Mesendoderm (in vitro differentiated cells): ENCODE measurements around the gene MIA. TPM values are rescaled to one million over a fixed set of nuclear protein-coding genes. Genes with fewer than 3 reads are reported as not detected.
"Not testable (repeated sequence)": the region's sequence is repeated elsewhere in the genome, so short reads cannot be mapped to it uniquely, and the experiment has no call there.

Experiments used
- DNase-seq: peaks from one replicate; pipeline ENCODE4 v3.0.0; 2013
- H2AK5ac ChIP-seq: 2 replicates; pipeline ENCODE4 v1.6.1; 2013; ENCODE audit warnings: low read length, inconsistent platforms
- H2BK120ac ChIP-seq: 2 replicates; pipeline ENCODE4 v1.6.1; 2013; ENCODE audit warnings: low read depth, mild to moderate bottlenecking, low read length, moderate library complexity, mixed read lengths
- H2BK15ac ChIP-seq: replicated peaks from 2 replicates; pipeline ENCODE4 v1.6.1; 2013; ENCODE audit warnings: low read depth, mild to moderate bottlenecking, moderate library complexity
- H2BK5ac ChIP-seq: 2 replicates; pipeline ENCODE4 v1.6.1; 2013; ENCODE audit warnings: low read length, inconsistent platforms
- H3K18ac ChIP-seq: 2 replicates; pipeline ENCODE4 v1.6.1; 2013; ENCODE audit warnings: mild to moderate bottlenecking, low read length, mixed read lengths
- H3K23ac ChIP-seq: one replicate; pipeline ENCODE4 v1.6.1; 2013; ENCODE audit warnings: low read length
- H3K27ac ChIP-seq: 2 replicates; pipeline ENCODE4 v1.5.1; 2013; ENCODE audit warnings: low read depth, mild to moderate bottlenecking, inconsistent platforms, low read length, moderate library complexity
- H3K27me3 ChIP-seq: 2 replicates; pipeline ENCODE4 v1.6.1; 2013; ENCODE audit warnings: low read length, control low read depth, mild to moderate bottlenecking, inconsistent platforms; ENCODE audit not compliant: insufficient read depth, poor library complexity
- H3K36me3 ChIP-seq: 2 replicates; pipeline ENCODE4 v1.6.1; 2013; ENCODE audit warnings: low read length, inconsistent platforms; ENCODE audit not compliant: control insufficient read depth, insufficient read depth
- H3K4ac ChIP-seq: one replicate; pipeline ENCODE4 v1.6.1; 2013; ENCODE audit warnings: low read depth, mild to moderate bottlenecking, low read length, moderate library complexity
- H3K4me1 ChIP-seq: 2 replicates; pipeline ENCODE4 v1.6.1; 2013; ENCODE audit warnings: low read depth, low read length, inconsistent platforms; ENCODE audit not compliant: control insufficient read depth
- H3K4me2 ChIP-seq: 2 replicates; pipeline ENCODE4 v1.6.1; 2013; ENCODE audit warnings: low read length
- H3K4me3 ChIP-seq: 2 replicates; pipeline ENCODE4 v1.5.1; 2013; ENCODE audit warnings: mild to moderate bottlenecking, low read length
- H3K56ac ChIP-seq: one replicate; pipeline ENCODE4 v1.6.1; 2013; ENCODE audit warnings: low read length
- H3K79me1 ChIP-seq: 2 replicates; pipeline ENCODE4 v1.6.1; 2013; ENCODE audit warnings: low read length, inconsistent platforms
- H3K79me2 ChIP-seq: 2 replicates; pipeline ENCODE4 v1.6.1; 2013; ENCODE audit warnings: mild to moderate bottlenecking, low read length; ENCODE audit not compliant: control insufficient read depth, insufficient read depth
- H3K9ac ChIP-seq: 2 replicates; pipeline ENCODE4 v1.6.1; 2013; ENCODE audit warnings: low read length, inconsistent platforms
- H4K5ac ChIP-seq: one replicate; pipeline ENCODE4 v1.6.1; 2013; ENCODE audit warnings: low read length
- H4K8ac ChIP-seq: one replicate; pipeline ENCODE4 v1.6.1; 2013; ENCODE audit warnings: low read depth, mild to moderate bottlenecking, control low read depth, low read length, moderate library complexity
- WGBS: extraction: QIAGEN DNeasy Blood & Tissue Kit; methylation state at CpG from one replicate; pipeline ENCODE4 v1.1.7; 2013; ENCODE audit warnings: low lambda C conversion rate, missing lambda C conversion rate; ENCODE audit not compliant: insufficient coverage; ENCODE audit errors: extremely low coverage; 5-methylcytosine and 5-hydroxymethylcytosine counted together
- polyA plus RNA-seq, 2 experiments: library from polyadenylated mRNA; stranded (reverse); fragments of 200-250 nt; gene quantifications; one replicate each; pipeline ENCODE4 v1.2.3, GENCODE V29; 2013

Gene MIA
- 0.18 TPM for polyA plus RNA-seq (2013, experiment 1 of 2)
- polyA plus RNA-seq (2013, experiment 2 of 2), result not detected

- H4K5ac ChIP-seq, result no peak within 1 kb of the TSS
- H3K36me3 ChIP-seq, result no peaks in the 10 kb centered on the region
- H3K18ac ChIP-seq, result no peak within 1 kb of the TSS
- WGBS, result no CpG with 5 or more reads among the region's 9 CpGs
- H3K4ac ChIP-seq, result no peak within 1 kb of the TSS
- H3K4me1 ChIP-seq, result peaks cover 5% of the 10 kb centered on the region
- no peak within 1 kb of the TSS for H2BK15ac ChIP-seq
- no peak within 1 kb of the TSS for H3K27ac ChIP-seq
- no peak within 1 kb of the TSS for H3K4me2 ChIP-seq
- H3K4me3 ChIP-seq, result no peak within 1 kb of the TSS
- peak; percentile 36 for DNase-seq
- H4K8ac ChIP-seq, result no peak within 1 kb of the TSS
- no peak within 1 kb of the TSS for H2BK5ac ChIP-seq
- no peak within 1 kb of the TSS for H2AK5ac ChIP-seq
- no peak within 1 kb of the TSS for H2BK120ac ChIP-seq
- no peak within 1 kb of the TSS for H3K23ac ChIP-seq
- no peak within 1 kb of the TSS for H3K9ac ChIP-seq
- no peak within 1 kb of the TSS for H3K56ac ChIP-seq
- no peaks in the 10 kb centered on the region for H3K79me2 ChIP-seq
- H3K79me1 ChIP-seq, result no peaks in the 10 kb centered on the region
- no peaks in the 10 kb centered on the region for H3K27me3 ChIP-seq
Observed at GRCh38 chr19:40774916-40775631, at the start of gene MIA. Gene MIA, plus strand, starts transcription at chr19:40775521. Its CDS starts 22 bp downstream, at chr19:40775543.

- Histone ChIP-seq H3K56ac (no peak overlapping the region), H3K9ac (no peak overlapping the region), H2BK5ac (no peak overlapping the region), H3K4me1 (no peaks in the 10 kb centered on the region), H4K5ac (no peak overlapping the region), H2AK5ac (no peak overlapping the region), H3K79me1 (peaks cover 2% of the 10 kb centered on the region), H3K18ac (no peak overlapping the region), H2BK15ac (no peak overlapping the region), H3K79me2 (peaks cover 2% of the 10 kb centered on the region), H3K23ac (no peak overlapping the region), H3K4me3 (no peak overlapping the region), H3K4ac (no peak overlapping the region), H3K27me3 (no peaks in the 10 kb centered on the region), H2BK120ac (no peak overlapping the region), H4K8ac (no peak overlapping the region), H3K27ac (no peak overlapping the region), H3K4me2 (no peak overlapping the region), H3K36me3 (peaks cover 3% of the 10 kb centered on the region)
- WGBS, result no CpG with 5 or more reads among the region's 4 CpGs
- no peak for DNase-seq
Observed at GRCh38 chr19:40726279-40726678, 49.0 kb upstream of the MIA start.

- H3K4me1 ChIP-seq, H3K9ac ChIP-seq, H2BK5ac ChIP-seq, DNase-seq, H2BK120ac ChIP-seq, H3K56ac ChIP-seq, H3K27me3 ChIP-seq, H3K4ac ChIP-seq, H3K18ac ChIP-seq, H3K79me2 ChIP-seq, H3K79me1 ChIP-seq, H4K8ac ChIP-seq, H2BK15ac ChIP-seq, H3K27ac ChIP-seq, H2AK5ac ChIP-seq, H3K4me3 ChIP-seq, H3K4me2 ChIP-seq, H4K5ac ChIP-seq, H3K23ac ChIP-seq, H3K36me3 ChIP-seq: not testable (repeated sequence)
- no CpG with 5 or more reads among the region's 5 CpGs for WGBS
Observed at GRCh38 chr19:40730065-40730464, 45.3 kb upstream of the MIA start.

GRCh38 chr19:40732304-40732703 lies 43.0 kb upstream of the MIA start:
- H4K5ac ChIP-seq, H3K79me1 ChIP-seq, H2AK5ac ChIP-seq, H2BK5ac ChIP-seq, H3K23ac ChIP-seq, H3K27me3 ChIP-seq, H3K4ac ChIP-seq, H3K4me3 ChIP-seq, H3K79me2 ChIP-seq, H3K4me1 ChIP-seq, H3K4me2 ChIP-seq, H2BK15ac ChIP-seq, DNase-seq, H3K27ac ChIP-seq, H3K56ac ChIP-seq, H4K8ac ChIP-seq, H3K9ac ChIP-seq, H2BK120ac ChIP-seq, H3K18ac ChIP-seq: not testable (repeated sequence)
- H3K36me3 ChIP-seq, result peaks cover 10% of the 10 kb centered on the region
- WGBS, result no CpG with 5 or more reads among the region's 16 CpGs

- WGBS, result no CpG with 5 or more reads among the region's 13 CpGs
- no peak for DNase-seq
- peaks cover 7% of the 10 kb centered on the region for H3K36me3 ChIP-seq
Observed at GRCh38 chr19:40733149-40733548, 42.2 kb upstream of the MIA start.

More at GRCh38 chr19:40733149-40733548, 42.2 kb upstream of the MIA start:
- Histone ChIP-seq H3K4me1 (no peaks in the 10 kb centered on the region), H3K4me2 (no peak overlapping the region), H4K8ac (no peak overlapping the region), H3K4ac (no peak overlapping the region), H3K56ac (no peak overlapping the region), H3K23ac (no peak overlapping the region), H3K9ac (no peak overlapping the region), H3K79me1 (no peaks in the 10 kb centered on the region), H2BK15ac (no peak overlapping the region), H2BK5ac (no peak overlapping the region), H3K27me3 (no peaks in the 10 kb centered on the region), H2AK5ac (no peak overlapping the region), H4K5ac (no peak overlapping the region), H3K27ac (no peak overlapping the region), H3K79me2 (no peaks in the 10 kb centered on the region), H3K4me3 (no peak overlapping the region), H2BK120ac (no peak overlapping the region), H3K18ac (no peak overlapping the region)
